Body of pancreas (tissue), 4 donors: Measurements from ENCODE around the gene ARL4D. TPM values are rescaled to one million over a fixed set of nuclear protein-coding genes. Genes with fewer than 3 reads are reported as not detected.
A peak's percentile ranks its signal among the peaks of the same experiment; 100 is the strongest.

Source experiments
- ATAC-seq: fragments of 150-250 bp; one replicate; pipeline ENCODE4 v1.9.1; 2016
- DNase-seq, 4 donors: peaks; one replicate each; pipeline ENCODE4 v3.0.0-alpha.2; 2019
- H3K27ac ChIP-seq, 4 donors: fragments of 200-600 bp; sonication (generic); 1 replicate in 3 of 4; 2 replicates in 1 of 4; pipeline versions ENCODE4 v1.5.1 to v1.6.1; 2016 to 2019; ENCODE audit warnings: mild to moderate bottlenecking in 1 of 4, mixed read lengths in 1 of 4, moderate library complexity in 1 of 4
- H3K27me3 ChIP-seq, 2 donors: fragments of 200-600 bp; sonication (generic); one replicate each; pipeline ENCODE4 v1.6.0; 2016; ENCODE audit warnings: mild to moderate bottlenecking in 1 of 2
- H3K36me3 ChIP-seq, 2 donors: fragments of 200-600 bp; sonication (generic); replicated peaks in 1 of 2; 2 replicates each; pipeline ENCODE4 v1.5.1; 2016; ENCODE audit warnings: low read depth in 2 of 2; ENCODE audit not compliant: insufficient read depth in 1 of 2
- H3K4me1 ChIP-seq: fragments of 200-600 bp; sonication (generic); one replicate; pipeline ENCODE4 v1.6.0; 2016
- H3K4me3 ChIP-seq, 2 donors: fragments of 200-600 bp; sonication (generic); 1 replicate in 1 of 2; 2 replicates in 1 of 2; pipeline ENCODE4 v1.5.1; 2016 to 2019
- H3K9me3 ChIP-seq, 3 donors: fragments of 200-600 bp; sonication (generic); 1 replicate in 2 of 3; 2 replicates in 1 of 3; pipeline ENCODE4 v1.5.1; 2016
- CTCF ChIP-seq, 7 experiments: fragments of 450-650 bp in 4 of 7; fragments of 200-600 bp in 3 of 7; sonication (generic) in 3 of 7; IDR thresholded peaks; one replicate each; pipeline ENCODE4 v1.5.1; 2016 to 2019; ENCODE audit warnings: antibody characterized with exemption in 7 of 7
- POLR2A ChIP-seq, 3 donors: fragments of 450-650 bp; IDR thresholded peaks; one replicate each; pipeline ENCODE4 v1.6.1; 2016; ENCODE audit warnings: antibody characterized with exemption in 3 of 3, mild to moderate bottlenecking in 2 of 3
- WGBS, 2 donors: methylation state at CpG; one replicate each; pipeline ENCODE4 v1.1.5; 2017; 5-methylcytosine and 5-hydroxymethylcytosine counted together
- intact Hi-C: fragments of 100-400 bp; cut with DNase I; formaldehyde crosslinking; loops from one replicate; pipeline ENCODE4 v1.15.1; 2023
- total RNA-seq, 2 donors: library from RNA; depleted of rRNA; stranded (reverse); fragments of >200 nt; gene quantifications; one replicate each; pipeline ENCODE4 v1.1.0, GENCODE V29; 2016

The ARL4D gene
- total RNA-seq, 2 donors from 2014 or later = 2.1 to 4.6 TPM

DNA sequence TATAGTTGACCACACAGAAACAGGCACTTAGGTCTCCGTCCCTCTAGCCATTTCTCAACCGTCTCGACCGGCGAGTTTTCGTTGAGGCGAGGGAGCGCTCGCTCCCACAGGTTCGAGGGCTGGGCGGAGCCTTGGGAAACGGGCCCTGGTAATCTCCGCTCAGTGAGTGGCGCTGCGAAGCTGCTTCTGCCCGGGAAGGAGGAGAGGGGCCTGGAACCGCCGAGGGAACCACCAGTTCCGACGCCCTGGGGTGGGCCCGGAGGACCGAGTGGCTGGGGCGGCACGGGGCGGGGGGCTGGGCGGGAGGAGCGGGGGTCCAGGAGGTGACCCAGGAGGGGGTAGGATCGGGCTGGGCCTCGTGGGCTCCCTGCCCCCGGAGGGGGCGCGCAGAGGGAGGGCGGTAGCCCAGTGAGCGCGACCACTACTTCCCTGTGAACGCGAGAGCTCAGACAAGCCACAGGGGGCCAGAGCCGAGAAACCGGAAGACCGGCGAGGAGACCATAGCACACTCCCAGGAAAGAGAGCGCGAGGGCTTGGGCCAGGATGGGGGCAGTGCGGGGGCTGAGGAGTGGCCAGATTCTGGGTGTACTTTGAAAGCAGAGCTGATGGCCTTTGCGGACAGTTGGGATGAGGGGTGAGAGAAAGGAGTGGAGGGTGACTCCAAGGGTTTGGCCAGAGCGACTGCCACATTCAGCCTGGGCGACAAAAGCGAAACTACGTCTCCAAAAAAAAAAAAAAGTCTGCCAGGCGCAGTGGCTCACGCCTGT lies 29.9 kb upstream of the ARL4D start:
- H3K9me3 ChIP-seq = no peaks in the 10 kb centered on the region
- H3K4me3 ChIP-seq = peak overlapping the region in 1 of 2 donors; percentile 14
- no peaks in the 10 kb centered on the region for H3K36me3 ChIP-seq
- peaks cover 61% of the 10 kb centered on the region for H3K4me1 ChIP-seq
- DNase-seq = peak; percentile 84 to 89 (median 86)
- no peaks in the 10 kb centered on the region for H3K27me3 ChIP-seq
- 1 to 2% methylated on average over 19 to 46 of the region's 51 CpGs for WGBS, 2 donors
- peak overlapping the region; percentile 98 to 99 (median 98) for H3K27ac ChIP-seq
- intact Hi-C loops = no loop called here
- peak in 3 of 7 experiments; percentile 16 to 22 (median 18) for TF ChIP-seq CTCF (IDR thresholded peaks at IDR 0.05)
- TF ChIP-seq POLR2A (IDR thresholded peaks at IDR 0.05) = peak; percentile 30 to 74 (median 68)
- ATAC-seq = peak; percentile 77

DNA sequence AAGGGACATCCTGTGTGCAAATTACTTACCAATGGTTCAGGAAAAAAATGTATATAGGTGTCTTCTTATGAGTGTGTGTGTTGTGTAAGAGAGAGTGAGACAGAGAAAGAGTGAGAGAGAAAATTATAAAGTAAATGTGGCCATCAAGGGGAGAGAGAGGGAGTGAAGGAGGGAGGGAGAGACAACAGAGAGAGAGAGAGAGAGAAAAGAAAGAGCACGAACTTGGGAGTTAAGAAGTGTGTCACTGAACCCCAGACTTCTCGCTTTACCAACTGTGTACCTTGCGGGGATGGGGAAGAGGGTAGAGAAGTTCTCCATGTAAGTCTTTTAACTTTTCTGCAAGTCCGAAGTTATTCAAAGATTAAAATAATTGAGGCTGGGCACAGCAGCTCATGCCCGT lies 28.8 kb upstream of the ARL4D start:
- H3K27ac ChIP-seq = peak overlapping the region; percentile 98 to 99 (median 98)
- H3K9me3 ChIP-seq = no peaks in the 10 kb centered on the region
- DNase-seq (no peak), ATAC-seq (no peak)
- H3K27me3 ChIP-seq = no peaks in the 10 kb centered on the region
- 83 to 91% methylated on average over 5 of the region's 5 CpGs for WGBS, 2 donors
- no peaks in the 10 kb centered on the region for H3K36me3 ChIP-seq
- intact Hi-C loops = no loop called here
- TF ChIP-seq CTCF (IDR thresholded peaks at IDR 0.05) (no peak), POLR2A (IDR thresholded peaks at IDR 0.05) (no peak)
- peaks cover 63% of the 10 kb centered on the region for H3K4me1 ChIP-seq
- H3K4me3 ChIP-seq = no peak overlapping the region

GRCh38 chr17:43371227-43371821 lies 27.5 kb upstream of the ARL4D start:
- no peak overlapping the region for H3K4me3 ChIP-seq
- DNase-seq (no peak), ATAC-seq (no peak)
- intact Hi-C loops = no loop called here
- peak overlapping the region in 1 of 4 donors; percentile 79 for H3K27ac ChIP-seq
- H3K27me3 ChIP-seq = no peaks in the 10 kb centered on the region
- 32 to 35% methylated on average over 6 of the region's 6 CpGs for WGBS, 2 donors
- peaks cover 63% of the 10 kb centered on the region for H3K4me1 ChIP-seq
- no peaks in the 10 kb centered on the region for H3K9me3 ChIP-seq
- H3K36me3 ChIP-seq = no peaks in the 10 kb centered on the region
- TF ChIP-seq CTCF (IDR thresholded peaks at IDR 0.05) (no peak), POLR2A (IDR thresholded peaks at IDR 0.05) (no peak)

DNA sequence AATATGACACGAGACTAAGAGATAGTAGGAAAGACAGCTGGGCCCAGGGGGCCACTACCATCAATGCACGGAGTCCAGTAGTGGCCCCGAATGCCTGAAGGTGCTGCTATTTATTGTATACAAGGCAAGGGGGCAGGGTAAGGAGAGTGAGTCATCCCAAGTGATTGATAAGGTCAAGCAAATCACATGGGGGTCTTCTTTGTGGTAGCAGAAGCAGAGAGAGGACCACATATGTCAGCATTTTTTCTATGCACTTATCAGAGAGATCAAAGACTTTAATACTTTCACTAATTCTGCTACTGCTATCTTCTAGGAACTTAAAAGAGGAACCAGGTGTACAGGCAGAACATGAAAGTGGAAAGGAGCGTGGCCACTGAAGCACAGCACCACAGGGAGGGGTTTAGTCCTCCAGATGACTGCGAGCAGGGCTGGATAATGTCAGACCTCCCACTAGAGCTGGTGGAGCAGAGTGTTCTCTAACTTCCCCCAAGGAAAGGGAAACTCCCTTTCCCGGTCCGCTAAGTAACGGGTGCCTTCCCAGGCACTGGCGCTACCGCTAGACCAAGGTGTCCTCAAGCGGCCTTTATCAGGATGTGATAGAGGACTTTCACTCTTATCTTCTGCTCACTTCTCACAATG lies 26.4 kb upstream of the ARL4D start:
- ATAC-seq (no peak), DNase-seq (peak in 3 of 4 donors; percentile 27 to 47 (median 47))
- H3K27me3 ChIP-seq = no peaks in the 10 kb centered on the region
- H3K4me3 ChIP-seq = no peak overlapping the region
- no peaks in the 10 kb centered on the region for H3K9me3 ChIP-seq
- TF ChIP-seq POLR2A (IDR thresholded peaks at IDR 0.05) = no peak
- no peak for TF ChIP-seq CTCF (IDR thresholded peaks at IDR 0.05)
- peak overlapping the region; percentile 65 to 79 (median 74) for H3K27ac ChIP-seq
- no peaks in the 10 kb centered on the region for H3K36me3 ChIP-seq
- 31 to 34% methylated on average over 11 of the region's 11 CpGs for WGBS, 2 donors
- H3K4me1 ChIP-seq = peaks cover 59% of the 10 kb centered on the region
- intact Hi-C loops = no loop called here
